A673 (cell line): ENCODE data around the gene RSAD2.

Experiments used
- CTCF ChIP-seq: fragments of 300-800, 200-600 bp; sonication (generic); conservative IDR thresholded peaks from 2 replicates; pipeline ENCODE4 v1.5.1; 2017; ENCODE audit warnings: low read depth, mild to moderate bottlenecking, antibody characterized with exemption, low read length, moderate library complexity, mixed read lengths
- EZH2 ChIP-seq: fragments of 200-600 bp; sonication (generic); IDR thresholded peaks from 2 replicates; pipeline ENCODE4 v1.6.1; 2017; ENCODE audit warnings: borderline replicate concordance, low read depth, mild to moderate bottlenecking, mixed read lengths, antibody characterized with exemption, low read length; ENCODE audit not compliant: poor library complexity, severe bottlenecking

DNA sequence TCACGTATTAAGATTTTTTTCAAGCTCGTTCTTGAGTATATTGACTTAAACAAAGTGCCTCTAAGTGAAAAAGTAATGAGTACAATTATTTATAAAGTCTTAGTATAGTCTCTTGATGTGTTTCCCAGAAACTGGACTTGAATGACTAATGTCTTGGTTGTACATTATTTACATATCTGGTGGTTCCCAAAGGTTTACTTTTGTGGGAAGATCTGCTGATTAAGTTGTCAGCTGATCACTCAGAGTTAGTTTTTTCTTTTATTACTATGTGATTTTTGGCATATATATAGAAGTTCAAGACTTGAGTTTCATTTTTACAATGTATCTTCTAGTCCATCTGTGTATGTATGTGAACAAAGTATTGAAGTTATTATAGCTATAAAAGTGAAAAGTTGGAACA, 69.1 kb downstream of the RSAD2 start:
- TF ChIP-seq CTCF (no peak), EZH2 (no peak)
